ENCODE results near the gene SIAH1. TPM values are rescaled to one million over a fixed set of nuclear protein-coding genes. Genes with fewer than 3 reads are reported as not detected.

SIAH1 gene
- total RNA-seq, 1 experiment from 2014 or later, result 22.7 TPM

GRCh38 chr16:48374255-48374654, 11.0 kb downstream of the SIAH1 start:
- Histone ChIP-seq H3K9me3 (ENCODE audit: control insufficient read depth in 1 of 2, insufficient read depth in 1 of 2, low read depth in 1 of 2, low read length in 2 of 2) (no peaks in the 10 kb centered on the region), H3K9ac (ENCODE audit: low read length) (no peak overlapping the region), H3K36me3 (ENCODE audit: control insufficient read depth in 1 of 2, insufficient read depth in 2 of 2, low read length in 2 of 2) (no peaks in the 10 kb centered on the region), H2AFZ (ENCODE audit: low read depth, low read length, poor library complexity, severe bottlenecking) (no peak overlapping the region), H3K9me2 (ENCODE audit: insufficient read depth) (no peaks in the 10 kb centered on the region), H3K27ac (ENCODE audit: low read depth, low read length) (no peak overlapping the region), H3K4me1 (ENCODE audit: control insufficient read depth in 1 of 2, insufficient read depth in 2 of 2, low read length in 2 of 2) (peaks cover 6 to 9% of the 10 kb centered on the region in 2 experiments; a peak in 2 of 4 replicates), H3K27me3 (ENCODE audit: insufficient read depth, low read length) (no peaks in the 10 kb centered on the region), H3K4me2 (ENCODE audit: low read length) (no peak overlapping the region), H3K4me3 (replicated peaks in 1 of 2; ENCODE audit: low read depth in 1 of 2, low read length in 2 of 2) (no peak overlapping the region), H3K79me2 (ENCODE audit: insufficient read depth, low read length) (peaks cover 99% of the 10 kb centered on the region), H4K20me1 (ENCODE audit: insufficient read depth) (peaks cover 4% of the 10 kb centered on the region; the same call in 1 of the 2 replicates)
- ChIA-PET POLR2A (no interaction called here), RAD21 (ENCODE audit: low non-redundant PET in 1 of 2, low total read pairs in 2 of 2, uncharacterized antibody in 2 of 2, unreplicated experiment in 2 of 2) (no interaction called here), CTCF (no interaction called here)
- no TSS peak for BruUV-seq (replicated peaks)
- intact Hi-C loops (cut with micrococcal nuclease), result no loop called here
- no peak for ATAC-seq
- TF ChIP-seq EZH2 (IDR thresholded peaks at IDR 0.05), result no peak
- no peak for TF ChIP-seq EGR1 (IDR thresholded peaks at IDR 0.05; ENCODE audit: low read depth)
- TF ChIP-seq POLR2AphosphoS5 (IDR thresholded peaks at IDR 0.05; ENCODE audit: low read depth, low read length), result no peak
- TF ChIP-seq SRF (IDR thresholded peaks at IDR 0.05; ENCODE audit: low read depth), result no peak
- no peak for TF ChIP-seq CTCF (IDR thresholded peaks at IDR 0.05 in 2 of 3, conservative IDR thresholded peaks at IDR 0.05 in 1 of 3; ENCODE audit: borderline replicate concordance in 1 of 3, insufficient read depth in 1 of 3, low read depth in 2 of 3, low read length in 2 of 3)
- TF ChIP-seq ZFX (IDR thresholded peaks at IDR 0.05), result no peak
- TF ChIP-seq CEBPB (IDR thresholded peaks at IDR 0.05; ENCODE audit: low read depth), result no peak
- no peak for TF ChIP-seq RAD21 (IDR thresholded peaks at IDR 0.05; ENCODE audit: low read depth)
- no peak for TF ChIP-seq JUND (IDR thresholded peaks at IDR 0.05)
- DNase-seq (ENCODE audit: low read depth, low spot score), result no peak
